Measurements from ENCODE around the gene WDPCP.
"Not testable (repeated sequence)": the region's sequence is repeated elsewhere in the genome, so short reads cannot be mapped to it uniquely, and the experiment has no call there.

DNA sequence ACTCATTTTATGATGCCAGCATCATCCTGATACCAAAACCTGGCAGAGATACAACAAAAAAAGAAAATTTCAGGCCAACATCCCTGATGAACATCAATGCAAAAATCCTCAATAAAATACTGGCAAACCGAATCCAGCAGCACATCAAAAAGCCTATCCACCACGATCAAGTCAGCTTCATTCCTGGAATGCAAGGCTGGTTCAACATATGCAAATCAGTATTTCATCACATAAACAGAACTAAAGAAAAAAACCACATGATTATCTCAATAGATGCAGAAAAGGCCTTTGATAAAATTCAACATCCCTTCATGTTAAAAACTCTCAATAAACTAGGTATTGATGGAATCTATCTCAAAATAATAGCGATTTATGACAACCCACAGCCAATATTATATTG is 29.4 kb downstream of the WDPCP start:
- TF ChIP-seq, protein P1, sequence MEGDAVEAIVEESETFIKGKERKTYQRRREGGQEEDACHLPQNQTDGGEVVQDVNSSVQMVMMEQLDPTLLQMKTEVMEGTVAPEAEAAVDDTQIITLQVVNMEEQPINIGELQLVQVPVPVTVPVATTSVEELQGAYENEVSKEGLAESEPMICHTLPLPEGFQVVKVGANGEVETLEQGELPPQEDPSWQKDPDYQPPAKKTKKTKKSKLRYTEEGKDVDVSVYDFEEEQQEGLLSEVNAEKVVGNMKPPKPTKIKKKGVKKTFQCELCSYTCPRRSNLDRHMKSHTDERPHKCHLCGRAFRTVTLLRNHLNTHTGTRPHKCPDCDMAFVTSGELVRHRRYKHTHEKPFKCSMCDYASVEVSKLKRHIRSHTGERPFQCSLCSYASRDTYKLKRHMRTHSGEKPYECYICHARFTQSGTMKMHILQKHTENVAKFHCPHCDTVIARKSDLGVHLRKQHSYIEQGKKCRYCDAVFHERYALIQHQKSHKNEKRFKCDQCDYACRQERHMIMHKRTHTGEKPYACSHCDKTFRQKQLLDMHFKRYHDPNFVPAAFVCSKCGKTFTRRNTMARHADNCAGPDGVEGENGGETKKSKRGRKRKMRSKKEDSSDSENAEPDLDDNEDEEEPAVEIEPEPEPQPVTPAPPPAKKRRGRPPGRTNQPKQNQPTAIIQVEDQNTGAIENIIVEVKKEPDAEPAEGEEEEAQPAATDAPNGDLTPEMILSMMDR (conservative IDR thresholded peaks at IDR 0.05; ENCODE audit: low read length), result not testable (repeated sequence)
- TF ChIP-seq EZH2phosphoT487 (IDR thresholded peaks at IDR 0.05; ENCODE audit: borderline replicate concordance, low read depth, low read length), result not testable (repeated sequence)

Data from OCI-LY7 (cell line).